ENCODE data around the gene FMN1.

Gene FMN1

DNA sequence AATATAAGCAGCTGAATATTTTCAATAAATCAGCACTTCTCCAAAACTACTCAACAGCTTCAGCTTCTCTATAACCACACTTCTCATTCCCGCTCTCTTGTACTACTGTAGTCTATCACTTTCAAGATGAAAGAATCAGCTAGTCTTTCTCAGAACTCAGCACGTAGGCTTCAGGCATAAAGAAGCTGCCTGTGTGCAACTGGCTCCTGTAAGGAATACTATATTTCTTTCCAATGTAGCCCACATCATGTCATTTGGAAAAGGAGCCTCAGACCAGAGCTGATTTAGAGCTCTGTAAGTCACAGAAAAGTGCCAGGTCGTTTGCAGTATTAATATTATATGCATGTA lies 62.3 kb downstream of the FMN1 start:
- H3K27ac Mint-ChIP-seq = peak overlapping the region; percentile 26
- H3K9me3 Mint-ChIP-seq = peaks cover 6% of the 10 kb centered on the region
- TF ChIP-seq, protein P1, sequence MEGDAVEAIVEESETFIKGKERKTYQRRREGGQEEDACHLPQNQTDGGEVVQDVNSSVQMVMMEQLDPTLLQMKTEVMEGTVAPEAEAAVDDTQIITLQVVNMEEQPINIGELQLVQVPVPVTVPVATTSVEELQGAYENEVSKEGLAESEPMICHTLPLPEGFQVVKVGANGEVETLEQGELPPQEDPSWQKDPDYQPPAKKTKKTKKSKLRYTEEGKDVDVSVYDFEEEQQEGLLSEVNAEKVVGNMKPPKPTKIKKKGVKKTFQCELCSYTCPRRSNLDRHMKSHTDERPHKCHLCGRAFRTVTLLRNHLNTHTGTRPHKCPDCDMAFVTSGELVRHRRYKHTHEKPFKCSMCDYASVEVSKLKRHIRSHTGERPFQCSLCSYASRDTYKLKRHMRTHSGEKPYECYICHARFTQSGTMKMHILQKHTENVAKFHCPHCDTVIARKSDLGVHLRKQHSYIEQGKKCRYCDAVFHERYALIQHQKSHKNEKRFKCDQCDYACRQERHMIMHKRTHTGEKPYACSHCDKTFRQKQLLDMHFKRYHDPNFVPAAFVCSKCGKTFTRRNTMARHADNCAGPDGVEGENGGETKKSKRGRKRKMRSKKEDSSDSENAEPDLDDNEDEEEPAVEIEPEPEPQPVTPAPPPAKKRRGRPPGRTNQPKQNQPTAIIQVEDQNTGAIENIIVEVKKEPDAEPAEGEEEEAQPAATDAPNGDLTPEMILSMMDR (IDR thresholded peaks at IDR 0.05) = no peak
- peaks cover 7% of the 10 kb centered on the region for H3K36me3 Mint-ChIP-seq (ENCODE audit: low read depth)
- H3K4me1 Mint-ChIP-seq = peaks cover 58% of the 10 kb centered on the region
- H3K4me3 Mint-ChIP-seq = peak overlapping the region; percentile 12
- DNase-seq = no peak
- H3K27me3 Mint-ChIP-seq (ENCODE audit: low read depth, poor library complexity) = no peaks in the 10 kb centered on the region

- H3K4me1 Mint-ChIP-seq = peaks cover 63% of the 10 kb centered on the region
- H3K9me3 Mint-ChIP-seq = peaks cover 6% of the 10 kb centered on the region
- no peak for DNase-seq
- H3K4me3 Mint-ChIP-seq = peak overlapping the region; percentile 12
- TF ChIP-seq, protein P1 (IDR thresholded peaks at IDR 0.05) = no peak
- peak overlapping the region; percentile 26 for H3K27ac Mint-ChIP-seq
- peaks cover 7% of the 10 kb centered on the region for H3K36me3 Mint-ChIP-seq (ENCODE audit: low read depth)
- H3K27me3 Mint-ChIP-seq (ENCODE audit: low read depth, poor library complexity) = no peaks in the 10 kb centered on the region
These were observed 62.8 kb downstream of the FMN1 start for GRCh38 chr15:33131552-33132232.

- peaks cover 63% of the 10 kb centered on the region for H3K4me1 Mint-ChIP-seq
- H3K36me3 Mint-ChIP-seq (ENCODE audit: low read depth) = peaks cover 28% of the 10 kb centered on the region
- no peaks in the 10 kb centered on the region for H3K27me3 Mint-ChIP-seq (ENCODE audit: low read depth, poor library complexity)
- TF ChIP-seq, protein P1 (IDR thresholded peaks at IDR 0.05) = no peak
- DNase-seq = peak; percentile 60
- H3K4me3 Mint-ChIP-seq = peak overlapping the region; percentile 7
- H3K9me3 Mint-ChIP-seq = peaks cover 22% of the 10 kb centered on the region
- H3K27ac Mint-ChIP-seq = peak overlapping the region; percentile 94
These were observed 67.8 kb downstream of the FMN1 start for GRCh38 chr15:33126559-33127290.

GRCh38 chr15:33125894-33126537 lies 68.5 kb downstream of the FMN1 start:
- TF ChIP-seq, protein P1 (IDR thresholded peaks at IDR 0.05) = no peak
- Mint-ChIP-seq H3K27ac (peak overlapping the region; percentile 94), H3K36me3 (ENCODE audit: low read depth) (peaks cover 35% of the 10 kb centered on the region), H3K4me3 (peak overlapping the region; percentile 11), H3K27me3 (ENCODE audit: low read depth, poor library complexity) (no peaks in the 10 kb centered on the region), H3K9me3 (peaks cover 27% of the 10 kb centered on the region), H3K4me1 (peaks cover 57% of the 10 kb centered on the region)
- DNase-seq = no peak

DNA sequence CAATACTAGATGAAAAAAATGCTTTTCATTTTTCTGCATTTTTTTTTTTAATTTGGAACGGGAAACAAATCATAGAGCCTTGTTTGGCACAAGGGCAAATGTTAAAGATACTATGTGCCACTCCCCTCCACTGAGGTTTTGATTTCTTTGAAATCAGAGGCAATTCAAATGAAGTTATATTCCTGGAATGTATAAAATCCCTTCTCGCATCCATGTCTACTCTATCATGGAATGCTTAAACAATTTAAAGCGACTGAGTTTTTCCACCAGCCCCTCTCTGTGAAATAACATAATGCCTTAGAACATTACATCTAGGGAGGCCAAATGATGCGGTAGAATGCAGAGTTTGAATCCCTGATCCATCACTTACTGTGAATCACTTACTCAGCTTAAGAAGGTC lies 69.7 kb downstream of the FMN1 start:
- H3K4me1 Mint-ChIP-seq = peaks cover 66% of the 10 kb centered on the region
- no peak for DNase-seq
- H3K27ac Mint-ChIP-seq = no peak overlapping the region

More for the DNA sequence above, 69.7 kb downstream of the FMN1 start:
- Mint-ChIP-seq H3K4me3 (no peak overlapping the region), H3K27me3 (ENCODE audit: low read depth, poor library complexity) (no peaks in the 10 kb centered on the region), H3K9me3 (peaks cover 27% of the 10 kb centered on the region), H3K36me3 (ENCODE audit: low read depth) (peaks cover 44% of the 10 kb centered on the region)
- TF ChIP-seq, protein P1 (IDR thresholded peaks at IDR 0.05) = no peak

All from nephron progenitor cell (in vitro differentiated cells).